GM18517 (cell line): ENCODE measurements around the gene HPSE2.

Experiments used
- ATAC-seq: cut with Tn5 transposase; IDR thresholded peaks from one replicate; pipeline ENCODE4 v1.9.1; 2021; ENCODE audit warnings: mild to moderate bottlenecking, moderate library complexity; ENCODE audit not compliant: unreplicated experiment

The HPSE2 gene

GRCh38 chr10:98418665-98419468, 816.8 kb downstream of the HPSE2 start:
- ATAC-seq, result no peak

- no peak for ATAC-seq
These were observed 817.5 kb downstream of the HPSE2 start for GRCh38 chr10:98417973-98418664.

- no peak for ATAC-seq
These were observed 818.1 kb downstream of the HPSE2 start for GRCh38 chr10:98417481-98417959.

GRCh38 chr10:98416606-98417388, 818.9 kb downstream of the HPSE2 start:
- no peak for ATAC-seq

GRCh38 chr10:98415731-98416119, 819.9 kb downstream of the HPSE2 start:
- no peak for ATAC-seq

- no peak for ATAC-seq
These were observed 820.5 kb downstream of the HPSE2 start, which contains the start of gene PYROXD2 for GRCh38 chr10:98414932-98415730. PYROXD2 (minus strand) TSS chr10:98415182; CDS start chr10:98415135, 47 bp downstream.

GRCh38 chr10:98414578-98414931, 821.1 kb downstream of the HPSE2 start:
- no peak for ATAC-seq

- no peak for ATAC-seq
These were observed 823.9 kb downstream of the HPSE2 start for GRCh38 chr10:98411768-98412167.

GRCh38 chr10:98411166-98411565, 824.5 kb downstream of the HPSE2 start:
- ATAC-seq, result no peak

GRCh38 chr10:98410759-98411158, 824.9 kb downstream of the HPSE2 start:
- no peak for ATAC-seq

- no peak for ATAC-seq
These were observed 825.4 kb downstream of the HPSE2 start for GRCh38 chr10:98410135-98410743.

GRCh38 chr10:98408799-98409198, 826.9 kb downstream of the HPSE2 start:
- ATAC-seq, result no peak

GRCh38 chr10:98407744-98408241, 827.9 kb downstream of the HPSE2 start:
- ATAC-seq, result no peak
